ENCODE measurements around the gene MFSD1. TPM values are rescaled to one million over a fixed set of nuclear protein-coding genes. Genes with fewer than 3 reads are reported as not detected.
A peak's percentile ranks its signal among the peaks of the same experiment; 100 is the strongest.

MFSD1 gene
- total and polyA plus RNA-seq, 12 donors = 20.4 to 118 (median 76.9) TPM

GRCh38 chr3:158835631-158836030, 33.8 kb downstream of the MFSD1 start:
- 67 to 76% (median 74%) methylated on average over 3 of the region's 3 CpGs for WGBS, 4 donors
- H3K27ac ChIP-seq = no peak overlapping the region
- no peaks in the 10 kb centered on the region for H3K4me1 ChIP-seq (replicated peaks in 1 of 2)
- DNase-seq = no peak
- H3K4me3 ChIP-seq = no peak overlapping the region
- H3K27me3 ChIP-seq = no peaks in the 10 kb centered on the region
- H3K36me3 ChIP-seq (replicated peaks in 1 of 2) = no peaks in the 10 kb centered on the region
- TF ChIP-seq CTCF (IDR thresholded peaks at IDR 0.05) (no peak), POLR2A (IDR thresholded peaks at IDR 0.05) (no peak)
- intact Hi-C loops (cut with DNase I) = no loop called here
- no peaks in the 10 kb centered on the region for H3K9me3 ChIP-seq (replicated peaks in 1 of 3)

- Histone ChIP-seq H3K4me1 (replicated peaks in 1 of 2) (no peaks in the 10 kb centered on the region), H3K27me3 (no peaks in the 10 kb centered on the region), H3K36me3 (replicated peaks in 1 of 2) (no peaks in the 10 kb centered on the region), H3K4me3 (no peak overlapping the region), H3K9me3 (replicated peaks in 1 of 3) (no peaks in the 10 kb centered on the region), H3K27ac (no peak overlapping the region)
- intact Hi-C loops (cut with DNase I) = no loop called here
- TF ChIP-seq CTCF (IDR thresholded peaks at IDR 0.05) (no peak), POLR2A (IDR thresholded peaks at IDR 0.05) (no peak)
- no peak for DNase-seq
- WGBS, 4 donors = 89 to 98% (median 92%) methylated on average over 3 of the region's 3 CpGs
Observed at GRCh38 chr3:158836312-158836711, 34.5 kb downstream of the MFSD1 start.

- intact Hi-C loops (cut with DNase I) = no loop called here
- H3K4me3 ChIP-seq = no peak overlapping the region
- WGBS, 4 donors = 71 to 80% (median 72%) methylated on average over 3 of the region's 3 CpGs
- TF ChIP-seq POLR2A (IDR thresholded peaks at IDR 0.05) = no peak
- TF ChIP-seq CTCF (IDR thresholded peaks at IDR 0.05) = no peak
- H3K27me3 ChIP-seq = no peaks in the 10 kb centered on the region
- H3K4me1 ChIP-seq (replicated peaks in 1 of 2) = no peaks in the 10 kb centered on the region
- peak in 1 of 7 donors; percentile 15 for DNase-seq
- no peaks in the 10 kb centered on the region for H3K36me3 ChIP-seq (replicated peaks in 1 of 2)
- no peak overlapping the region for H3K27ac ChIP-seq
- H3K9me3 ChIP-seq (replicated peaks in 1 of 3) = no peaks in the 10 kb centered on the region
Observed at GRCh38 chr3:158837240-158837639, 35.4 kb downstream of the MFSD1 start.

GRCh38 chr3:158839966-158840365, 38.1 kb downstream of the MFSD1 start:
- TF ChIP-seq CTCF (IDR thresholded peaks at IDR 0.05) = no peak
- no peak for TF ChIP-seq POLR2A (IDR thresholded peaks at IDR 0.05)
- intact Hi-C loops (cut with DNase I) = loop anchor here in 1 of 2 donors (5.0 to 10.0 kb wide), 3 partner anchors 295 to 967 kb away; no protein-coding TSS in a partner anchor
- WGBS, 4 donors = 84 to 89% (median 87%) methylated on average over 6 of the region's 6 CpGs
- DNase-seq = no peak
- H3K9me3 ChIP-seq (replicated peaks in 1 of 3) = no peaks in the 10 kb centered on the region
- no peak overlapping the region for H3K27ac ChIP-seq
- no peaks in the 10 kb centered on the region for H3K27me3 ChIP-seq
- H3K4me1 ChIP-seq (replicated peaks in 1 of 2) = no peaks in the 10 kb centered on the region
- no peak overlapping the region for H3K4me3 ChIP-seq
- no peaks in the 10 kb centered on the region for H3K36me3 ChIP-seq (replicated peaks in 1 of 2)

Data from adrenal gland (tissue), 12 donors.